Body of pancreas (tissue), 4 donors: ENCODE results near the gene SORCS1. TPM values are rescaled to one million over a fixed set of nuclear protein-coding genes. Genes with fewer than 3 reads are reported as not detected.

Experiments used
- ATAC-seq: fragments of 150-250 bp; one replicate; pipeline ENCODE4 v1.9.1; 2016
- DNase-seq, 4 donors: peaks; one replicate each; pipeline ENCODE4 v3.0.0-alpha.2; 2019
- H3K27ac ChIP-seq, 4 donors: fragments of 200-600 bp; sonication (generic); 1 replicate in 3 of 4; 2 replicates in 1 of 4; pipeline versions ENCODE4 v1.5.1 to v1.6.1; 2016 to 2019; ENCODE audit warnings: mild to moderate bottlenecking in 1 of 4, mixed read lengths in 1 of 4, moderate library complexity in 1 of 4
- H3K27me3 ChIP-seq, 2 donors: fragments of 200-600 bp; sonication (generic); one replicate each; pipeline ENCODE4 v1.6.0; 2016; ENCODE audit warnings: mild to moderate bottlenecking in 1 of 2
- H3K36me3 ChIP-seq, 2 donors: fragments of 200-600 bp; sonication (generic); replicated peaks in 1 of 2; 2 replicates each; pipeline ENCODE4 v1.5.1; 2016; ENCODE audit warnings: low read depth in 2 of 2; ENCODE audit not compliant: insufficient read depth in 1 of 2
- H3K4me1 ChIP-seq: fragments of 200-600 bp; sonication (generic); one replicate; pipeline ENCODE4 v1.6.0; 2016
- H3K4me3 ChIP-seq, 2 donors: fragments of 200-600 bp; sonication (generic); 1 replicate in 1 of 2; 2 replicates in 1 of 2; pipeline ENCODE4 v1.5.1; 2016 to 2019
- H3K9me3 ChIP-seq, 3 donors: fragments of 200-600 bp; sonication (generic); 1 replicate in 2 of 3; 2 replicates in 1 of 3; pipeline ENCODE4 v1.5.1; 2016
- POLR2A ChIP-seq, 3 donors: fragments of 450-650 bp; IDR thresholded peaks; one replicate each; pipeline ENCODE4 v1.6.1; 2016; ENCODE audit warnings: antibody characterized with exemption in 3 of 3, mild to moderate bottlenecking in 2 of 3
- WGBS, 2 donors: methylation state at CpG; one replicate each; pipeline ENCODE4 v1.1.5; 2017; 5-methylcytosine and 5-hydroxymethylcytosine counted together
- intact Hi-C: fragments of 100-400 bp; cut with DNase I; formaldehyde crosslinking; loops from one replicate; pipeline ENCODE4 v1.15.1; 2023
- small RNA-seq: library from RNA; depleted of rRNA; stranded (forward); fragments of <200 nt; gene quantifications from one replicate; pipeline ENCODE3, GENCODE V24; 2016
- total RNA-seq, 2 donors: library from RNA; depleted of rRNA; stranded (reverse); fragments of >200 nt; gene quantifications; one replicate each; pipeline ENCODE4 v1.1.0, GENCODE V29; 2016
- TF ChIP-seq, protein P1 (sequence below), 7 experiments: fragments of 450-650 bp in 4 of 7; fragments of 200-600 bp in 3 of 7; sonication (generic) in 3 of 7; IDR thresholded peaks; one replicate each; pipeline ENCODE4 v1.5.1; 2016 to 2019; ENCODE audit warnings: antibody characterized with exemption in 7 of 7

SORCS1 gene
- total RNA-seq, 2 donors from 2014 or later: 1.3 to 6.0 TPM

DNA sequence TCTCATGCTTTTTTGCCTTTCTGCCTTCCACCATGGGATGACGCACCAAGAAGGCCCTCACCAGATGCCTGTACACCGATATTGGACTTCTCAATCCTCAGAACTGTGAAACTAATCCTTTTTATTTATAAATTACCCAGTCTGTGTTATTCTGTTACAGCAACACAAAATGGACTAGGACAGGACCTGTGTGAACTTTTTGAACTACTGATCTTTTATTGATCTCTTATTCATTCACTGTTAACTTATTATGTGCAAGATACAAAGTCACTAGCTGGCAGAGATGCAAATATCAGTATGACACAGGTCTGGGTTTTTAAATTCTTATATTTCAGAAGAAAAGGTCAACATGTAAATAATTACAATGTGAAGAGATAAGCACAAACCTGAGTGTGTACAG lies 635.8 kb downstream of the SORCS1 start:
- intact Hi-C loops: no loop called here
- no peak overlapping the region for H3K27ac ChIP-seq
- no peaks in the 10 kb centered on the region for H3K27me3 ChIP-seq
- no peak overlapping the region for H3K4me3 ChIP-seq
- TF ChIP-seq POLR2A (IDR thresholded peaks at IDR 0.05): no peak
- TF ChIP-seq, protein P1, sequence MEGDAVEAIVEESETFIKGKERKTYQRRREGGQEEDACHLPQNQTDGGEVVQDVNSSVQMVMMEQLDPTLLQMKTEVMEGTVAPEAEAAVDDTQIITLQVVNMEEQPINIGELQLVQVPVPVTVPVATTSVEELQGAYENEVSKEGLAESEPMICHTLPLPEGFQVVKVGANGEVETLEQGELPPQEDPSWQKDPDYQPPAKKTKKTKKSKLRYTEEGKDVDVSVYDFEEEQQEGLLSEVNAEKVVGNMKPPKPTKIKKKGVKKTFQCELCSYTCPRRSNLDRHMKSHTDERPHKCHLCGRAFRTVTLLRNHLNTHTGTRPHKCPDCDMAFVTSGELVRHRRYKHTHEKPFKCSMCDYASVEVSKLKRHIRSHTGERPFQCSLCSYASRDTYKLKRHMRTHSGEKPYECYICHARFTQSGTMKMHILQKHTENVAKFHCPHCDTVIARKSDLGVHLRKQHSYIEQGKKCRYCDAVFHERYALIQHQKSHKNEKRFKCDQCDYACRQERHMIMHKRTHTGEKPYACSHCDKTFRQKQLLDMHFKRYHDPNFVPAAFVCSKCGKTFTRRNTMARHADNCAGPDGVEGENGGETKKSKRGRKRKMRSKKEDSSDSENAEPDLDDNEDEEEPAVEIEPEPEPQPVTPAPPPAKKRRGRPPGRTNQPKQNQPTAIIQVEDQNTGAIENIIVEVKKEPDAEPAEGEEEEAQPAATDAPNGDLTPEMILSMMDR (IDR thresholded peaks at IDR 0.05): no peak
- H3K36me3 ChIP-seq: no peaks in the 10 kb centered on the region
- H3K9me3 ChIP-seq: no peaks in the 10 kb centered on the region
- no peak for DNase-seq
- H3K4me1 ChIP-seq: no peaks in the 10 kb centered on the region
- 82 to 85% methylated on average over 2 of the region's 2 CpGs for WGBS, 2 donors
- ATAC-seq: no peak

DNA sequence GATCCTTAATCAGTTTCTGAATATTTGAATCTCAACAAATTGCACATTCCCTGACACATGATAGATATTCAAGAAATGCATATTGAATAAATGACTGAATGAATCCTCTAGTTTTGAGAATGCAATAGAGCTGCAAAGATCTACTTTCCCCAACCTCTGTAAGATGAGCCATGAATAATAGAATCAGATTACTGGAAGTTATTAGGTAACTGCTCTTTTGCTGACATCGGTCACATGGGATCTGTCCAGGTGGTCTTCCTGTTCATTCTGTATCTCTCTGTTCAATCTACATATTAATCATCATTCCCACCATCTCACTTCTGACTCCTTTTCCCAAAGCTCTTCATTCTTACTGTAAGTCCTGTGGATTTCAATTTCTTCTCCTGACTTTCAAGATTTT lies 638.7 kb downstream of the SORCS1 start:
- intact Hi-C loops: no loop called here
- ATAC-seq: no peak
- 60 to 79% methylated on average over 1 of the region's 1 CpG for WGBS, 2 donors
- Histone ChIP-seq H3K36me3 (no peaks in the 10 kb centered on the region), H3K27me3 (no peaks in the 10 kb centered on the region), H3K27ac (no peak overlapping the region), H3K9me3 (no peaks in the 10 kb centered on the region), H3K4me1 (no peaks in the 10 kb centered on the region), H3K4me3 (no peak overlapping the region)
- DNase-seq: no peak
- TF ChIP-seq, protein P1 (IDR thresholded peaks at IDR 0.05): no peak
- no peak for TF ChIP-seq POLR2A (IDR thresholded peaks at IDR 0.05)

Small RNA genes within 50 kb of the gene (small RNA-seq; reads per million reads assigned to genes)
- gene RNA5SP325: 3.9 reads per million, percentile 84 among the genes with 10 or more reads in this experiment
